Activated CD8-positive, alpha-beta T cell treated with anti-CD3 and anti-CD28 coated beads for 36 hours (primary cell): Measurements from ENCODE around the gene RPL15. TPM values are rescaled to one million over a fixed set of nuclear protein-coding genes. Genes with fewer than 3 reads are reported as not detected.

ENCODE experiments used
- ATAC-seq: fragments of 200-7000 bp; cut with Tn5 transposase; one replicate; pipeline ENCODE4 v1.10.0; 2021; ENCODE audit warnings: mild to moderate bottlenecking, moderate library complexity
- CTCF ChIA-PET: fragments of 350-600 bp; sonication (Branson Sonifier 250); formaldehyde crosslinking; loops from one replicate; lab custom pipeline; 2021; ENCODE audit warnings: antibody characterized with exemption; lab: Charles Lee
- POLR2A ChIA-PET: fragments of 350-600 bp; sonication (Branson Sonifier 250); formaldehyde crosslinking; loops from one replicate; lab custom pipeline; 2021; ENCODE audit warnings: antibody characterized with exemption; lab: Charles Lee
- DNase-seq: peaks from one replicate; pipeline ENCODE4 v3.0.0-alpha.2; 2020
- H3K27ac Mint-ChIP-seq: one replicate; pipeline ENCODE4 v1.8.0; 2021; ENCODE audit warnings: mild to moderate bottlenecking, mixed read lengths
- H3K27me3 Mint-ChIP-seq: one replicate; pipeline ENCODE4 v1.8.0; 2021; ENCODE audit warnings: mixed read lengths
- H3K36me3 Mint-ChIP-seq: one replicate; pipeline ENCODE4 v1.8.0; 2021; ENCODE audit warnings: low read depth, mixed read lengths
- H3K4me1 Mint-ChIP-seq: one replicate; pipeline ENCODE4 v1.8.0; 2021; ENCODE audit warnings: low read depth, mixed read lengths
- H3K4me3 Mint-ChIP-seq: one replicate; pipeline ENCODE4 v1.8.0; 2021; ENCODE audit warnings: mild to moderate bottlenecking, moderate library complexity, mixed read lengths
- H3K9me3 Mint-ChIP-seq: one replicate; pipeline ENCODE4 v1.8.0; 2021; ENCODE audit warnings: mixed read lengths
- intact Hi-C: fragments of 100-400 bp; cut with micrococcal nuclease; formaldehyde crosslinking; loops from one replicate; pipeline ENCODE4 v1.10.0; 2022
- total RNA-seq, 2 experiments: library from RNA; stranded (reverse); gene quantifications; one replicate each; pipeline ENCODE4 v1.2.3, GENCODE V29; 2021
- TF ChIP-seq, protein P1 (sequence below): fragments of 200-600 bp; IDR thresholded peaks from one replicate; pipeline ENCODE4 v1.8.0; 2022; ENCODE audit warnings: antibody characterized with exemption, mild to moderate bottlenecking

RPL15 gene
- total RNA-seq, 2 experiments from 2014 or later, result 2,671 to 2,747 TPM

GRCh38 chr3:23938688-23939087, 21.8 kb downstream of the RPL15 start:
- H3K27me3 Mint-ChIP-seq, result peaks cover 4% of the 10 kb centered on the region
- ChIA-PET POLR2A (interaction anchor here (1.2 to 4.6 kb wide), 2 partner anchors 17 to 20 kb away, joined by 3 to 24 read pairs; partner anchors contain the start of genes NKIRAS1 and RPL15), CTCF (no interaction called here)
- intact Hi-C loops, result no loop called here
- H3K4me1 Mint-ChIP-seq, result no peaks in the 10 kb centered on the region
- no peak overlapping the region for H3K4me3 Mint-ChIP-seq
- H3K27ac Mint-ChIP-seq, result no peak overlapping the region
- TF ChIP-seq, protein P1, sequence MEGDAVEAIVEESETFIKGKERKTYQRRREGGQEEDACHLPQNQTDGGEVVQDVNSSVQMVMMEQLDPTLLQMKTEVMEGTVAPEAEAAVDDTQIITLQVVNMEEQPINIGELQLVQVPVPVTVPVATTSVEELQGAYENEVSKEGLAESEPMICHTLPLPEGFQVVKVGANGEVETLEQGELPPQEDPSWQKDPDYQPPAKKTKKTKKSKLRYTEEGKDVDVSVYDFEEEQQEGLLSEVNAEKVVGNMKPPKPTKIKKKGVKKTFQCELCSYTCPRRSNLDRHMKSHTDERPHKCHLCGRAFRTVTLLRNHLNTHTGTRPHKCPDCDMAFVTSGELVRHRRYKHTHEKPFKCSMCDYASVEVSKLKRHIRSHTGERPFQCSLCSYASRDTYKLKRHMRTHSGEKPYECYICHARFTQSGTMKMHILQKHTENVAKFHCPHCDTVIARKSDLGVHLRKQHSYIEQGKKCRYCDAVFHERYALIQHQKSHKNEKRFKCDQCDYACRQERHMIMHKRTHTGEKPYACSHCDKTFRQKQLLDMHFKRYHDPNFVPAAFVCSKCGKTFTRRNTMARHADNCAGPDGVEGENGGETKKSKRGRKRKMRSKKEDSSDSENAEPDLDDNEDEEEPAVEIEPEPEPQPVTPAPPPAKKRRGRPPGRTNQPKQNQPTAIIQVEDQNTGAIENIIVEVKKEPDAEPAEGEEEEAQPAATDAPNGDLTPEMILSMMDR, result no peak
- no peak for ATAC-seq
- no peaks in the 10 kb centered on the region for H3K36me3 Mint-ChIP-seq
- no peaks in the 10 kb centered on the region for H3K9me3 Mint-ChIP-seq
- no peak for DNase-seq

- Mint-ChIP-seq H3K9me3 (no peaks in the 10 kb centered on the region), H3K27ac (no peak overlapping the region), H3K36me3 (no peaks in the 10 kb centered on the region), H3K4me1 (peaks cover 7% of the 10 kb centered on the region), H3K4me3 (no peak overlapping the region), H3K27me3 (peaks cover 10% of the 10 kb centered on the region)
- ChIA-PET POLR2A (interaction anchor here (1.3 to 4.6 kb wide), 3 partner anchors 11 to 22 kb away, joined by 3 to 24 read pairs (median 4); partner anchors contain the start of genes NKIRAS1 and RPL15), CTCF (interaction anchor here (1.8 kb wide), 1 partner anchor 17 kb away, joined by 3 read pairs; no protein-coding TSS in a partner anchor)
- DNase-seq (no peak), ATAC-seq (no peak)
- TF ChIP-seq, protein P1, result no peak
- intact Hi-C loops, result no loop called here
Measured at GRCh38 chr3:23940775-23941174, 23.8 kb downstream of the RPL15 start.

GRCh38 chr3:23941440-23941839, 24.5 kb downstream of the RPL15 start:
- POLR2A ChIA-PET, result interaction anchor here (0.6 to 4.6 kb wide), 3 partner anchors 12 to 23 kb away, joined by 3 to 24 read pairs (median 3); partner anchors contain the start of genes NKIRAS1 and RPL15
- no peaks in the 10 kb centered on the region for H3K36me3 Mint-ChIP-seq
- peaks cover 10% of the 10 kb centered on the region for H3K27me3 Mint-ChIP-seq
- H3K9me3 Mint-ChIP-seq, result no peaks in the 10 kb centered on the region
- TF ChIP-seq, protein P1, result no peak
- H3K4me3 Mint-ChIP-seq, result no peak overlapping the region
- no peak overlapping the region for H3K27ac Mint-ChIP-seq
- no peak for DNase-seq
- H3K4me1 Mint-ChIP-seq, result peaks cover 7% of the 10 kb centered on the region
- intact Hi-C loops, result no loop called here
- CTCF ChIA-PET, result interaction anchor here (0.9 to 1.8 kb wide), 2 partner anchors 17 to 27 kb away, joined by 3 read pairs; no protein-coding TSS in a partner anchor
- no peak for ATAC-seq

GRCh38 chr3:23942546-23942945, 25.6 kb downstream of the RPL15 start:
- H3K4me1 Mint-ChIP-seq, result peaks cover 13% of the 10 kb centered on the region
- H3K36me3 Mint-ChIP-seq, result no peaks in the 10 kb centered on the region
- no peak for DNase-seq
- ChIA-PET POLR2A (interaction anchor here (4.6 kb wide), 1 partner anchor 24 kb away, joined by 24 read pairs; the partner anchor contains the start of genes NKIRAS1 and RPL15), CTCF (no interaction called here)
- no peaks in the 10 kb centered on the region for H3K9me3 Mint-ChIP-seq
- no peak overlapping the region for H3K27ac Mint-ChIP-seq
- intact Hi-C loops, result no loop called here
- H3K27me3 Mint-ChIP-seq, result peaks cover 10% of the 10 kb centered on the region
- ATAC-seq, result no peak
- TF ChIP-seq, protein P1, result no peak
- no peak overlapping the region for H3K4me3 Mint-ChIP-seq
